ENCODE data around the gene PARP15. TPM values are rescaled to one million over a fixed set of nuclear protein-coding genes. Genes with fewer than 3 reads are reported as not detected.
A peak's percentile ranks its signal among the peaks of the same experiment; 100 is the strongest.

Gene PARP15
- total and polyA plus RNA-seq, 2 of the 4 experiments (the other 2 are of a cell fraction), result 0.10 TPM; not detected in 1

DNA sequence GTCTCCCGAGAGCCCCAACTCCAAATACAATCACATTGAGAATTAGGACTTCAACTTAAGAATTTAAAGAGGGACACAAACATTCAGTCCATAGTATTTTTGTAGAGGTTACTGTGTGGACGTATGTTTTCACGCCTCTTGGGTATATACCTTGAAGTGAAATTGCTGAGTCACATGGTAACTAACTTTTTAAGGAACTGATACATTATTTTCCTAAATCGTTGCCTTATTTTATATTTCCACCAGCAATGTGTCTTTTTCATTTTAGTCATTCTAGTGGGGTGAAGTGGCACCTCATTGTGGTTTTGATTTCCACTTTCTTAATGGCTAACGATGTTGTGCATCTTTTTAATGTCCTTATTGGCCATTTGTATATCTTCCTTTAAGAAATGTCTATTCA, 11.8 kb downstream of the PARP15 start:
- Histone ChIP-seq H3K27me3 (ENCODE audit: control insufficient read depth, insufficient read depth, low read length) (0 out of 2 replicates have a peak, but pooled peaks cover 1% of the 10 kb centered on the region), H2BK15ac (ENCODE audit: low read depth, low read length) (no peak overlapping the region), H2AFZ (replicated peaks; ENCODE audit: low read length, poor library complexity) (no peak overlapping the region), H3K9me3 (ENCODE audit: control insufficient read depth, insufficient read depth, low read length) (no peaks in the 10 kb centered on the region), H3K14ac (replicated peaks; ENCODE audit: low read depth, low read length) (no peak overlapping the region), H3K4me3 (ENCODE audit: insufficient read depth, low read depth, low read length) (no peak overlapping the region), H2AK9ac (replicated peaks; ENCODE audit: low read depth, low read length, poor library complexity) (no peak overlapping the region), H2BK5ac (ENCODE audit: low read depth, low read length, poor library complexity, severe bottlenecking) (no peak overlapping the region), H2BK20ac (ENCODE audit: low read depth, low read length) (no peak overlapping the region), H2AK5ac (ENCODE audit: low read depth, low read length) (no peak overlapping the region), H4K91ac (ENCODE audit: insufficient read depth, low read depth, low read length) (no peak overlapping the region), H3K36me3 (ENCODE audit: control insufficient read depth, insufficient read depth, low read length) (no peaks in the 10 kb centered on the region), H3K79me1 (ENCODE audit: low read depth in 1 of 2, low read length in 2 of 2) (no peaks in the 10 kb centered on the region), H2BK120ac (ENCODE audit: low read depth, low read length) (no peak overlapping the region), H3K18ac (ENCODE audit: low read depth, low read length) (no peak overlapping the region), H4K20me1 (ENCODE audit: insufficient read depth, low read length) (no peaks in the 10 kb centered on the region), H3K9ac (ENCODE audit: low read depth, low read length) (no peak overlapping the region), H4K5ac (ENCODE audit: low read depth, low read length) (no peak overlapping the region), H3K4ac (ENCODE audit: low read depth, low read length) (no peak overlapping the region), H3K56ac (ENCODE audit: extremely low read depth, insufficient read depth, low read length) (no peak overlapping the region), H3K4me1 (ENCODE audit: control insufficient read depth, insufficient read depth, low read length) (no peaks in the 10 kb centered on the region), H3K23ac (ENCODE audit: low read depth, low read length) (no peak overlapping the region), H3K27ac (ENCODE audit: insufficient read depth, low read length) (no peak overlapping the region), H3K4me2 (ENCODE audit: low read depth, low read length) (no peak overlapping the region), H3K9me1 (ENCODE audit: insufficient read depth, low read length) (no peaks in the 10 kb centered on the region), H4K8ac (ENCODE audit: low read depth in 2 of 2, low read length in 2 of 2) (no peak overlapping the region)
- TF ChIP-seq, protein P1, sequence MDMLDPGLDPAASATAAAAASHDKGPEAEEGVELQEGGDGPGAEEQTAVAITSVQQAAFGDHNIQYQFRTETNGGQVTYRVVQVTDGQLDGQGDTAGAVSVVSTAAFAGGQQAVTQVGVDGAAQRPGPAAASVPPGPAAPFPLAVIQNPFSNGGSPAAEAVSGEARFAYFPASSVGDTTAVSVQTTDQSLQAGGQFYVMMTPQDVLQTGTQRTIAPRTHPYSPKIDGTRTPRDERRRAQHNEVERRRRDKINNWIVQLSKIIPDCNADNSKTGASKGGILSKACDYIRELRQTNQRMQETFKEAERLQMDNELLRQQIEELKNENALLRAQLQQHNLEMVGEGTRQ (IDR thresholded peaks at IDR 0.05; ENCODE audit: low read depth, low read length), result no peak
- TF ChIP-seq FOS (IDR thresholded peaks at IDR 0.05; ENCODE audit: low read depth, low read length) (no peak), BHLHE40 (IDR thresholded peaks at IDR 0.05; ENCODE audit: low read depth, low read length) (no peak), RCOR1 (IDR thresholded peaks at IDR 0.05; ENCODE audit: insufficient replicate concordance, low read length) (no peak), NFE2L2 (IDR thresholded peaks at IDR 0.05; ENCODE audit: low read depth, low read length) (peak; percentile 60), RAD21 (IDR thresholded peaks at IDR 0.05; ENCODE audit: low read length) (no peak), MXI1 (IDR thresholded peaks at IDR 0.05; ENCODE audit: borderline replicate concordance, low read depth, low read length) (no peak), MAFK (IDR thresholded peaks at IDR 0.05; ENCODE audit: low read depth, low read length) (no peak)
- CTCF ChIA-PET, result no interaction called here
- intact Hi-C loops (cut with micrococcal nuclease) (loop anchor here (5.0 kb wide), 1 partner anchor 53 kb away; no protein-coding TSS in a partner anchor), dilution Hi-C loops (cut with HindIII; ENCODE audit: low sequenced_read_pairs, unreplicated experiment) (no loop called here), in situ Hi-C loops (cut with MboI; ENCODE audit: low sequenced_read_pairs) (no loop called here)
- ATAC-seq (ENCODE audit: low read depth) (no peak), DNase-seq (no peak)
- no TSS peak for BruUV-seq (replicated peaks)
- POLR2A ChIA-PET (ENCODE audit: unreplicated experiment), result no interaction called here
- no CpG with 5 or more reads among the region's 5 CpGs for WGBS, 2 experiments (ENCODE audit: extremely low coverage in 2 of 2, insufficient read length in 1 of 2)
